ENCODE data around the gene SAMD14.
"Not testable (repeated sequence)": the region's sequence is repeated elsewhere in the genome, so short reads cannot be mapped to it uniquely, and the experiment has no call there.

The SAMD14 gene

DNA sequence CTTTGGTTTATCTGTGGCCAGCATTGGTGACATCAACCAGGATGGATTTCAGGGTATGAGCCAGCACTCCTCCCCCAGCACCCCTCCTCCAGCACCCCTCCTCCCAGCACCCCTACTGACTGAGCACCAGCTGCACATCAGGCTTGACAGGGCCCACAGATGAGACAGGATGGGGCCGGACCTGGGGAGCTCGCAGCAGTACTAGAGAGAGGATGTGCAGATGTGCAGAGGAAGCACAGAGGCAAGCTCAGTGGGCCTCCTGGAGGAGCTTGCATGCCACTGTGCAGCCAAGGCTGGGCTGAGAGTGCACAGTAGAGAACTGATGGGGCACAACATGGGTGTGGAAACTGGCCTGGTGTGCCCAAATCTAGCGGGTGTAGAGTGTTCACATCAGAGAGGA lies 57.8 kb downstream of the SAMD14 start:
- DNase-seq = no peak

DNA sequence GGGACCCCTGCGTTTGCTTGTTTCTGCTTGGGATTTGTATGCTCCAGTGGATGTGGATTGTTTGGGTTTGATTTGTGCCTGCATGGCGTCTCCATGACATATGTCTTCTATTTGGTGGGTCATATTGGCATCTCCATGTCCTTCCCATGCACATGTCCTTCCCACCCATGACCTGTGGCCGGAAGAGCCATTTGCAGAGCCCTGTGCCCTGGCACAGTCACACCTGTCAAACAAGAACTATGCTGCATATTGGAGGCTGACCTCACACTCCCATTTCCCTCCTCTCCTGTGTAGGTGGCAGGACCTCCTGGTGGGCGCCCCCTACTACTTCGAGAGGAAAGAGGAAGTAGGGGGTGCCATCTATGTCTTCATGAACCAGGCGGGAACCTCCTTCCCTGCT lies 58.3 kb downstream of the SAMD14 start:
- DNase-seq = no peak

DNA sequence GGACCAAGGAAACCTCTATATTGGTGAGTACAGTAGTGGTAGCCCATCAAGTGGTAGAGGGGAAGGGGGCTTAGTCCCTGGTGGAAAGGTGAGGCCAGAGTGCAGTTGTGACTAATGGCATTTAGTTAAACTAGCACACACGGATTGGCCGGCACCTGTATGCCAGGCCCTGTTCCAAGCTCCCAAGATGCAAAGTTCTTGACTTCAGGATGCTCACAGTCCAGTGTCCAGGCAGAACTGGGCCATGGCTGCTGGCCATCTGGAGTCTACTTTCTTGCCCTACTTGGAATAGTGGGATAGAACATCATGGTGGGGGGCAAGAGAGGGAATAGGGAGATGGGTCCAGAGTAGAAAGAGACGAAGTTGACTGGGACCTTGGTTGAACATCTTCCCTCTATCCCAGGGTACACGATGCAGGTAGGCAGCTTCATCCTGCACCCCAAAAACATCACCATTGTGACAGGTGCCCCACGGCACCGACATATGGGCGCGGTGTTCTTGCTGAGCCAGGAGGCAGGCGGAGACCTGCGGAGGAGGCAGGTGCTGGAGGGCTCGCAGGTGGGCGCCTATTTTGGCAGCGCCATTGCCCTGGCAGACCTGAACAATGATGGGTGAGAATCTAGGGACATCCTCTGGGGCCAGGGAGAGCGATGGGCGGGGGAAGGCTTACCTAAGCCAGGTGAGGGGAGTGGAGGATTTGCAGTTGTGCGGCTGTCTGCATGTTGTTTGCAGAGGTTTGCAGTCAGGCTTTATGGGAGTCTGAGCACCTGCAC lies 58.9 kb downstream of the SAMD14 start:
- no peak for DNase-seq

DNA sequence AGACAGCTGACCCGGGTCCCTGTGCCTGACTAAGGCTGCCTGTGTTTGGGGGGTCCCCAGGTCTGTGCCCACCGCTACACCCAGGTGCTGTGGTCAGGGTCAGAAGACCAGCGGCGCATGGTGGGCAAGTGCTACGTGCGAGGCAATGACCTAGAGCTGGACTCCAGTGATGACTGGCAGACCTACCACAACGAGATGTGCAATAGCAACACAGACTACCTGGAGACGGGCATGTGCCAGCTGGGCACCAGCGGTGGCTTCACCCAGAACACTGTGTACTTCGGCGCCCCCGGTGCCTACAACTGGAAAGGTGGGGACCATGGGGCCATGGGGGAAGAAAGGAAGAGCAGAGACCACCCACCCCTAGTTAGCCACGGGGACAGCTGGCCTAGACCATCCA lies 62.0 kb downstream of the SAMD14 start:
- DNase-seq = no peak

DNA sequence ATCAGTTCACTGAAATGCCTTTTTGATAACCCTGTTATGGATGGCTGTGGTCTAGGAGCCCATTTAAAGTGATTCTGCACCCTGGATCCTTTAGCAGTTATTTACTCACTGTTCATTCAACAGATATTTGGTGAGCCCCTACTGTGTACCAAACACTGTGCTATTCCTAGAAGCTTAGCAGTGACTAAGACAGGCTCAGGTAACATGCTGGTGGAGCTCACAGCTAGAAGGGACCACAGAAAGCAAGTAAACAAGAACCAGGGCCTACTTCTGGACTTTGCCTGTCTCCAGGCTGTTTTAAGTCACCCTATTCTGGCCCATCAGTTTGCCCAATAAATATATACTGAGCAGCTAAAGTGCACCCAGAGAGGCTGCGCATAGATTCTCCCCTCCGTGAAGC lies 63.0 kb downstream of the SAMD14 start:
- no peak for DNase-seq

DNA sequence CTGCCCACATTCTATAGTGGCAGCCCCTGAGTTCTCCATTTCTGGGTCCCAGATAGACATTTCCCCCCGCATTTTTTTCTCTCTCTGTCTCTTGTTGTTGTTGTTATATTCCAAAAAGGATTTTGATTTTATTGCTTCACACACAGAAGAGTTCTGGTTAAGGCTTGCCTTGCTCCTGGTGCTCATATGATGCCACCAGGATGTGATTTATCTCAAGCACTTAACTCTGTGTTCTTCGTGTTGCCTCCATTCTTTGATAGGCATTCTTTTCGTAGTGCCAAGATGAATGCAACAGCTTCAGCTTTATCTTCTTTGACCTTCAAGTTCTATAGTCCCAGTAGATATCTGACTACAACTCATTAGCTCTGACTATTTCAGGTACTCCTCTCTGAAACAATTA lies 64.9 kb downstream of the SAMD14 start:
- DNase-seq = no peak

DNA sequence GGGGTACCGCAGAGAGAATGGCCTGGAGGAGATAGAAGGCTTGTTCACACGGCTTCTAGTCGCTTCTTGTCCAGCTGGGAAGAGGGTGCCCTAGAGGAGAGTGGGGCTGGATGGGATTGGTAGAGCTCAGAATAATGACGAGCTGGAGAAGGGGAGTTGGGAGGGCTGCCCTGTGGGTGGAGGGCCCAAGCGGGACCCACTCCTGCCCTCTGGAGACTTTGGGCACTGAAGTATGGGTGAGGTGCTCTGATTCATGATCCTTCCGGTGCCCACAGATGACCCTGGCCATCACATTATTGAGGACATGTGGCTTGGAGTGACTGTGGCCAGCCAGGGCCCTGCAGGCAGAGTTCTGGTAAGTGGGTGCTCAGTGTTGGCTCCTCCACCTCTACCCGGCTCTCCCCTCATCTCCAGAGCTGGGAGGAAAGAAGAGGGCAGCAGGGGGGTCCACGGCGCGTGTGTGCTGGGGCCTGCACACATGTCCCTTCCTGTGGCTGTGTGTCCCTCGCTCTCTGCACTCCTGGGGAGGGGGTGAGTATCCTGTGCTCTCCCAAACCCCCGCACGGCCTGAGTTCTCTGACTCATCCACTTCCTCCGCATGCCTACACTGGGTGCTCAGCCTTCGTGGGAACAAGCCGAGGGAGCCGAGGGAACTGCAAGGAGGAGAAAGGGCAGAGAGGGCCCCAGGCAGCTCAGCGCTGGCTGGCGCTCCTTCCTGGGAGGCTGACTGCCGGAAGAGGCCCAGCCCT lies 65.5 kb downstream of the SAMD14 start:
- DNase-seq = no peak

DNA sequence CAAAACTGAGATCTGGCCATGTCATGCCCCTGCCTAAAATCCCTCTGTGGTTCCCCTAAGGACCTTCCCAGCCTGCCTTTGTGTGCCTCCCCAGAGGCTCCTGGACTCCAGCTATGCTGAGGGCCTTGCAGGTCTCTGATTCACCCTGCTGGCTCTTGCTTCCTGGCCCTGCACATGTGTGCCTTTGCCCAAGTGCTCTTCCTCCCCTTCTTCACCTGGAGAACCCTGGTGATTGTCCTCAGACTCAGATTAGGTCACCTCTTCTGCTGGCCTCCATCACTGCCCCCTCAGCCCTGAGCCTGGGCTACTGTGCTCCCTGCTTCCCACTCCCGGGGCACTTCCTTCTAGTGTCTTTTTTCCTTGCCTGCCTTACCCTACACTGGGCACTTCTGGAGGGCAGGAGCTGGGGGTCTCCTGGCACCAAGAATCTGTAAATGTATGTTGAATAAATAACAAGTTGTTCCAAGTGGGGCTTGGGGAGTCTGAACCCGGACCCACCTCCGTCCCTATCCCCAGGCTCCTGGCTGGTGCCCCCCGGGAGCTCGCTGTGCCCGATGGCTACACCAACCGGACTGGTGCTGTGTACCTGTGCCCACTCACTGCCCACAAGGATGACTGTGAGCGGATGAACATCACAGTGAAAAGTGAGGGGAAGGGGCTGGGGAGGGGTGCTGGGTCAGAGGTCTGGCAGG lies 66.3 kb downstream of the SAMD14 start:
- DNase-seq = no peak

DNA sequence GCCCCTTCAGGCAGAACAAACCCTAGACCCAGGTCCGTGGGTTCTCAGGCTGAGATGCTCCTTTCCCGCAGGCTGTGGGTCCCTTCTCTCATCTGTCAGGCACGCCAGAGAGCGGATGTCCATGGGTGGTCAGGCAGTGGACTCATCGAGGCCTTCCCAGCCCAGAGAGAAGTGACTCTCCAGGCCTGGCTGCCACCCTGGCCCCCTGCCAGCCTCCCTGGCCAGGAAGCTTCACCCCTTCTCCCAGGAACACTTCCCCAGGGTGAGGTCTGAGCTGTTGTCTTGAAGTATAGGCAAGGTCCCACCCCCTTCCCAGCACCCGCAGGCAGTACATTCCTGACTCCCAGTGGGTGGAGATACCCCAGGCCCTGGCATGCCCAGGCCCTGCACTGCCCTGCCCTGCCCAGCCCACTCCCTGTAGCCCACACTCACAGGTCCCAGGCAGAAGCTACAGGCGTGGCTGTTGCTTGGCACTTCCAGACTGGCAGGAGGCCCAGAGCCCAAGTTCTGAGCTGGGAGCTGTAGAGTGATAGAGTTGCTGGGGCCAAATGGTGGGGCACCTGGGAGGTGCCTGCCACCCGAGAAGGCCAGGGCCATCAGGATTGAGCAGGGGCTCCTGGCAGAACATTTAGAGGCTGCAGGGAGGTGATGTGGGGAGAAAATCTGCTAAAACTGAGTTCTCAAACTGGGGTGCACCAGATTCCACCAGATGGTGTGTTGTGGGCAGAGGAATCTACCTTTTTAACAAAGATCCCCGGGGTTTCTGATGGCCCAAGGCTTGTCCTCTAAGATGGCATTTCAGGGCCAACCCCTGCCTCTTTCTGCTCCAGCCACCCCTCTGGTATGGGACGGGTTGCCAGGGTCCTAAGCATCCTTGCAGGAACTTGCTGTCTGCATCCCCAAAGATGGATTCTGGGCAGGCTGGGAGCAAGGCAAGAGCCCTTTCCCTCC lies 67.4 kb downstream of the SAMD14 start:
- no peak for DNase-seq

DNA sequence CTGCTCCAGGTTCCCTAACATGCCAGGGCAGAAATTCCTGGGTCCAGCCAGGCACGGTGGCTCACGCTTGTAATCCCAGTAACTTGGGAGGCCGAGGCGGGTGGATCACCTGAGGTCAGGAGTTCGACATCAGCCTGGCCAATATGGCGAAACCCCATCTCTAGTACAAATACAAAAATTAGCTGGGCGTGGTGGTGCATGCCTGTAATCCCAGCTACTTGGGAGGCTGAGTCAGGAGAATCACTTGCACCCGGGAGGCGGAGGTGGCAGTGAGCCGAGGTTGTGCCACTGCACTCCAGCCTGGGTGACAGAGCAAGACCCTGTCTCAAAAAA lies 68.3 kb downstream of the SAMD14 start:
- DNase-seq = not testable (repeated sequence)

DNA sequence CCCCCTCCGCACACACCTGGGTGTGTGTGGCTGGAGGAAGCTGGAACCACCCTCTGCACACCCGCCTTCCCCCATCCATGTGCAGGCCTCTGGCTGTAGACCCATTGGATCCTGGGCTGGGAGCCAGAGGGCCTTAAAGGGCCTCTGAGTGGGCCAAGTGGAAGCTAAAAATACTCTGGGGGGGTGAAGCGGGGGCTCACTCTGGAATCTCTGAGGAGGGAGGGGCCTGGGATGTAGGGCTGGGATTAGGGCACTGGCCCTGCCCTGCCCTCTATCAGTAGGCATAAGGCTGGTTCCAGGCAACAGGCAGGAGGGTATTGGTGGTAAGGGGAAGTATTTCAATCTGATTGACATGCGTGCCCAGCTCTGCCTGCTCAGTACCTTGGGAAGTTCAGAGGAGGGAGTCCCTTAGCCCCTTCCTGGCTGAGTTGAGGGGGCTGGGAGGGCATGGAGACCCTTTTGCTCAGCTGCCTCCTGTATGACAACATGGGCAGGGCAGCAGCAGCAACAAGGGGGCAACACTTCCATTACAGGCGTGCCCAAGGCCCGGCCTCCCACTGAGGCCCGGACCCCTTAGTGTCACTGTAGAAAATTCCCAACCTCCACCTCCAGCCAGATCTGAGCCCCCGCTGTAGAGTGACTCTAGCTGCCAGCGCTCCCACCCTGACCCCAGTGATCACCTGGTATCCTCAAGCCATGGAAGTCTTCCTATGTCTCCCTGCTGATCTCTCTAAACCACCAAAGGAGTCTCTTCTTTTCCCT lies 68.8 kb downstream of the SAMD14 start:
- DNase-seq = no peak

All from activated CD4-positive, alpha-beta T cell treated with anti-CD3 and anti-CD28 coated beads for 4 hours (primary cell).